Suprapubic skin (tissue), 4 donors: ENCODE data around the gene RGMA. TPM values are rescaled to one million over a fixed set of nuclear protein-coding genes. Genes with fewer than 3 reads are reported as not detected.

Source experiments
- DNase-seq, 2 donors: peaks; one replicate each; pipeline ENCODE4 v3.0.0-alpha.2; 2019; ENCODE audit warnings: low spot score in 2 of 2
- H3K27ac ChIP-seq: fragments of 200-600 bp; sonication (generic); one replicate; pipeline ENCODE4 v1.5.1; 2019
- H3K27me3 ChIP-seq: fragments of 200-600 bp; sonication (generic); one replicate; pipeline ENCODE4 v1.5.1; 2019
- H3K36me3 ChIP-seq: fragments of 200-600 bp; sonication (generic); one replicate; pipeline ENCODE4 v1.5.1; 2019
- H3K4me1 ChIP-seq: fragments of 200-600 bp; sonication (generic); one replicate; pipeline ENCODE4 v1.5.1; 2019
- H3K4me3 ChIP-seq: fragments of 200-600 bp; sonication (generic); one replicate; pipeline ENCODE4 v1.5.1; 2019; ENCODE audit warnings: mild to moderate bottlenecking
- H3K9me3 ChIP-seq: fragments of 200-600 bp; sonication (generic); one replicate; pipeline ENCODE4 v1.5.1; 2019
- CTCF ChIP-seq, 2 donors: fragments of 200-600 bp in 1 of 2; fragments of 450-650 bp in 1 of 2; sonication (generic) in 1 of 2; IDR thresholded peaks; one replicate each; pipeline ENCODE4 v1.5.1; 2016 to 2019; ENCODE audit warnings: antibody characterized with exemption in 2 of 2, mild to moderate bottlenecking in 1 of 2, moderate library complexity in 1 of 2
- EP300 ChIP-seq: sonication (generic); formaldehyde crosslinking; IDR thresholded peaks from one replicate; pipeline ENCODE4 v1.6.1; 2017; ENCODE audit warnings: antibody characterized with exemption
- POLR2A ChIP-seq, 2 donors: fragments of 450-650 bp; IDR thresholded peaks; one replicate each; pipeline ENCODE4 v1.6.1; 2017; ENCODE audit warnings: antibody characterized with exemption in 2 of 2, mild to moderate bottlenecking in 2 of 2, moderate library complexity in 2 of 2
- POLR2AphosphoS5 ChIP-seq, 3 donors: sonication (generic); formaldehyde crosslinking; IDR thresholded peaks; one replicate each; pipeline ENCODE4 v1.6.1; 2017; ENCODE audit warnings: antibody characterized with exemption in 3 of 3
- WGBS: methylation state at CpG from one replicate; pipeline ENCODE4 v1.1.5; 2018; 5-methylcytosine and 5-hydroxymethylcytosine counted together
- total RNA-seq, 4 donors: library from RNA; depleted of rRNA; stranded (reverse); fragments of >200 nt; gene quantifications; one replicate each; pipeline ENCODE4 v1.1.0, GENCODE V29; 2016

RGMA gene
- total RNA-seq, 4 donors from 2014 or later: 11.1 to 18.7 (median 15.6) TPM

- Histone ChIP-seq H3K36me3 (peaks cover 27% of the 10 kb centered on the region), H3K4me3 (no peak overlapping the region), H3K4me1 (peaks cover 40% of the 10 kb centered on the region), H3K9me3 (no peaks in the 10 kb centered on the region), H3K27ac (no peak overlapping the region), H3K27me3 (no peaks in the 10 kb centered on the region)
- no peak for TF ChIP-seq CTCF (IDR thresholded peaks at IDR 0.05)
- TF ChIP-seq EP300: no peak
- TF ChIP-seq POLR2A (IDR thresholded peaks at IDR 0.05): no peak
- TF ChIP-seq POLR2AphosphoS5 (IDR thresholded peaks at IDR 0.05): no peak
- WGBS: 90% methylated on average over 16 of the region's 39 CpGs
- peak in 1 of 2 donors; percentile 75 for DNase-seq
Measured at GRCh38 chr15:93052090-93052879, 36.7 kb downstream of the RGMA start.

DNA sequence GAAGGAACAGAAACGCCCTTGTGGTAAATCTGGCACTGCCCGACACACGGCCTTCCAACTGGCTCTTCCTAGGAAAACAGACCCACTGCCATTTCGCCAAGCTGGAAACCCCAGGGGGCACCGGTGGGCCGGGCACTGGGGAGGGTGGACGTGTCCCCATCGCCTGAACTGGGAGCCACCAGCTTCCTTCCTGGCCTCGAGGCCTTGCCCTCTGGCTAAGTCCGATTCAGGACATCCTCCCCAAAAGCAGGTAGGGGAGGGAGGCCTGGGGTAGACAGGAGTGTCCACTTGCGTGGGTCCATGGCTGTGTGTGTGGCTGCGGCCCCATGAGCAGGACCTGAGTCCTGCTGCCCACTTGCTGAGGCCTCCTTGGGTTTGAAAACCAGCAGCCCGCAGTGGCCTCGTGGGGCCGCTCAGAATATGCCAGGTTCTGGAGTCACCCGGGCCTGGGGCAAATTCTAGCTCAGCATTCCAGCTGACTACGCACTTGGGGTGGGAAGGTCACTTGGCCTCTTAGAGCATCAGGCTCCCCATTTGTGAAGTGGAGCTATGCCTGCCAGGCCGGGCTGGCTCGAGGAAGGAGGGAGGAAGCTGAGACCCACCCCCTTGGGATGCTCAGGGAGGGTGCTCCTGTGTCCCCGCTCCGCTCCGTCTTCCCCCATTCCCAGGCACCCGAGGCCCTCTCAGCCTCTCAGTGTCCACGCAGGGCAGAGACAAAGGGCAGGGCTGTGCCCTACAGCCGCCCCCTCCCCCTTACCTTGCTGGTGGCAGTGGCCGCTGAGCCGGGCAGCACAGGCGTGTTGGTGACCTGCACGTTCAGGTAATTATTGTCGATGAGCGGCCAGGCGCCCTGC is 37.5 kb downstream of the RGMA start:
- Histone ChIP-seq H3K4me1 (peaks cover 40% of the 10 kb centered on the region), H3K27ac (no peak overlapping the region), H3K27me3 (no peaks in the 10 kb centered on the region), H3K9me3 (no peaks in the 10 kb centered on the region), H3K36me3 (peaks cover 32% of the 10 kb centered on the region), H3K4me3 (no peak overlapping the region)
- TF ChIP-seq EP300: no peak
- DNase-seq: peak in 1 of 2 donors; percentile 76
- WGBS: 86% methylated on average over 19 of the region's 32 CpGs

- TF ChIP-seq EP300 (no peak), POLR2AphosphoS5 (IDR thresholded peaks at IDR 0.05) (no peak), POLR2A (IDR thresholded peaks at IDR 0.05) (no peak)
- DNase-seq: peak in 1 of 2 donors; percentile 72
- H3K27ac ChIP-seq: no peak overlapping the region
- peaks cover 40% of the 10 kb centered on the region for H3K36me3 ChIP-seq
- no peaks in the 10 kb centered on the region for H3K9me3 ChIP-seq
- WGBS: 72% methylated on average over 12 of the region's 13 CpGs
- no peaks in the 10 kb centered on the region for H3K27me3 ChIP-seq
- H3K4me3 ChIP-seq: no peak overlapping the region
- peaks cover 40% of the 10 kb centered on the region for H3K4me1 ChIP-seq
Measured at GRCh38 chr15:93050648-93051047, 38.4 kb downstream of the RGMA start.

DNA sequence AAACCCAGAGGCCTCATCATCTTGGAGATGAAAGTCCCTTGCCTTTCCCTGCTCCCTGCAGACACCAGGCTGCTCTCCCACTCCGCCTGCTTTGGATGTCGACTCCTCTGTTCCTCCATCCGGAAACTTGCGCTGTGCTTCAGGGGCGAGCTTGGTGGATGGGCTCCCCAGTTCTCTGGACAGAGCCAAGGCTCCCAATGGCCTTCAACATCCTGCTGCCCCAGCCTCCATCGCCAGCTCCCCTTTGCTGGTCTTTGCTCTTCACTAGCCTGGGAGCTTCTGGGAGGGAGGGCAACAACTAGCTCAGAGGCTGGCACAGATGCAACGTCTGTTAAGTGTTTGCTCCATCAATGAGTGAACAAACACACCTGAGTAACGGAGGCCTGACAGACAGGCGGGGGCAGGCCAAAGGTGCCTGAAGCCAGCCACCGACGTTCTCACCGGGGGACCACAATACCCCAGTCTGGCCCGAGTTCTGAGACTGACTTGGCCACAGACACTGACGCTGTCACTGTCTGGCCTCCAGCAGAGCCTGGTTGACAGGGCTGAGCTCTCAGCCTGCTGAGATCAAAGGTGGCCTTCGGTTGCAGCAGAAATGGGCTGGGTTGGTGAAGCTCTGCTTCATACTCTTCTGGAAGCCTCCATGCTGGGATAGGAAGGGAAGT is 39.0 kb downstream of the RGMA start:
- 69% methylated on average over 12 of the region's 15 CpGs for WGBS
- no peak for TF ChIP-seq POLR2AphosphoS5 (IDR thresholded peaks at IDR 0.05)
- TF ChIP-seq EP300: no peak
- TF ChIP-seq POLR2A (IDR thresholded peaks at IDR 0.05): no peak
- TF ChIP-seq CTCF (IDR thresholded peaks at IDR 0.05): no peak
- Histone ChIP-seq H3K4me3 (no peak overlapping the region), H3K27me3 (no peaks in the 10 kb centered on the region), H3K36me3 (peaks cover 45% of the 10 kb centered on the region), H3K9me3 (no peaks in the 10 kb centered on the region), H3K27ac (no peak overlapping the region), H3K4me1 (peaks cover 40% of the 10 kb centered on the region)
- DNase-seq: peak in 1 of 2 donors; percentile 70

DNA sequence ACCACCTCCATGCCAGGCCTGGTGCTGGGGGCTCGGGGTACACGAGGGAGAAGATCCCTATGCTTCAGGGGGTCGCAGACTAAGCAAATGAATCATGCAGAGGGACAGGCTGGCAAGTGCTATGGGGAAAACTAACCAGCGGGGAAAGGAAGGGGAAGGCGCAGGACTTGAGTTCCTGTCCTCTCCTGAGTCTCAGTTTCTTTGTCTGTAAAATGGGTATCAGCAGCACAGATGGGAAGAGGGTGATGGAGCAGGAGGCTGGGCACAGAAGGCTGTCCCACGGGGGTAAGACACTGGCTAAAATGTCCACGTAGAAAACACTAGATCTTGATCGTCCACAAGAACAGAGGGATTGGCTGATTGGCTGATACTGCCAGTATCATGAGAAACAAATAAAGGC is 39.8 kb downstream of the RGMA start:
- Histone ChIP-seq H3K4me1 (peaks cover 40% of the 10 kb centered on the region), H3K36me3 (peaks cover 53% of the 10 kb centered on the region), H3K9me3 (no peaks in the 10 kb centered on the region), H3K27ac (no peak overlapping the region), H3K27me3 (no peaks in the 10 kb centered on the region), H3K4me3 (no peak overlapping the region)
- DNase-seq: no peak
- TF ChIP-seq POLR2A (IDR thresholded peaks at IDR 0.05) (no peak), EP300 (no peak), POLR2AphosphoS5 (IDR thresholded peaks at IDR 0.05) (no peak), CTCF (IDR thresholded peaks at IDR 0.05) (no peak)
- WGBS: 55% methylated on average over 8 of the region's 8 CpGs
